ENCODE measurements around the gene HIC1. TPM values are rescaled to one million over a fixed set of nuclear protein-coding genes. Genes with fewer than 3 reads are reported as not detected.

The HIC1 gene
- polyA plus RNA-seq, 3 donors: 0.13 to 14.2 (median 0.30) TPM

- intact Hi-C loops (cut with micrococcal nuclease): loop anchor here (5.0 to 10.0 kb wide), 3 partner anchors 104 to 302 kb away; no protein-coding TSS in a partner anchor
- no peaks in the 10 kb centered on the region for H3K79me2 ChIP-seq (ENCODE audit: insufficient read depth, low read length)
- H3K4me1 ChIP-seq (ENCODE audit: control insufficient read depth in 1 of 2, insufficient read depth in 2 of 2, low read length in 2 of 2): peaks cover 24 to 51% of the 10 kb centered on the region in 2 donors
- Mint-ChIP-seq H3K27ac (no peak overlapping the region), H3K9me3 (peaks cover 0 to 22% (median 7%) of the 10 kb centered on the region in 7 donors), H3K36me3 (no peaks in the 10 kb centered on the region), H3K27me3 (ENCODE audit: low read depth in 3 of 3) (peaks cover 45 to 69% (median 57%) of the 10 kb centered on the region in 3 donors), H3K4me3 (no peak overlapping the region), H3K4me1 (peaks cover 28% of the 10 kb centered on the region)
- no peak overlapping the region for H3K27ac ChIP-seq (ENCODE audit: low read depth in 1 of 2, low read length in 2 of 2)
- no peaks in the 10 kb centered on the region for H3K9me3 ChIP-seq (replicated peaks in 1 of 2; ENCODE audit: control insufficient read depth in 1 of 2, insufficient read depth in 1 of 2, low read length in 2 of 2)
- no peaks in the 10 kb centered on the region for H3K36me3 ChIP-seq (replicated peaks in 1 of 2; ENCODE audit: control insufficient read depth in 1 of 2, insufficient read depth in 2 of 2, low read length in 2 of 2)
- no peak overlapping the region for H3K9ac ChIP-seq (ENCODE audit: insufficient read depth, low read length, poor library complexity, severe bottlenecking)
- DNase-seq: peak in 2 of 3 donors; percentile 63 to 71
- peaks cover 7% of the 10 kb centered on the region for H4K20me1 ChIP-seq (ENCODE audit: insufficient read depth, low read length)
- H2AFZ ChIP-seq (ENCODE audit: insufficient read depth, low read depth, low read length, poor library complexity, severe bottlenecking): no peak overlapping the region
- peak overlapping the region in 2 of 3 experiments; percentile 8 to 67 for H3K4me3 ChIP-seq (replicated peaks in 1 of 3; ENCODE audit: low read depth in 2 of 3, low read length in 3 of 3)
- peak overlapping the region; percentile 71 for H3K4me2 ChIP-seq (replicated peaks; ENCODE audit: extremely low read depth, low read length, poor library complexity, severe bottlenecking)
- under 1% methylated on average over 80 of the region's 88 CpGs for WGBS (ENCODE audit: insufficient coverage)
- H3K27me3 ChIP-seq (ENCODE audit: control insufficient read depth in 2 of 2, insufficient read depth in 2 of 2, low read length in 2 of 2): peaks cover 41 to 60% of the 10 kb centered on the region in 2 donors
- no peak for TF ChIP-seq CTCF (IDR thresholded peaks at IDR 0.05)
Observed at GRCh38 chr17:2050300-2051060, 4.4 kb upstream of the HIC1 start.

GRCh38 chr17:2051061-2051932 is 3.6 kb upstream of the HIC1 start:
- H3K4me2 ChIP-seq (replicated peaks; ENCODE audit: extremely low read depth, low read length, poor library complexity, severe bottlenecking): peak overlapping the region; percentile 71
- peaks cover 41 to 62% of the 10 kb centered on the region in 2 donors for H3K27me3 ChIP-seq (ENCODE audit: control insufficient read depth in 2 of 2, insufficient read depth in 2 of 2, low read length in 2 of 2)
- Mint-ChIP-seq H3K9me3 (peaks cover 0 to 22% (median 7%) of the 10 kb centered on the region in 7 donors), H3K4me3 (peak overlapping the region; percentile 27 to 78), H3K27me3 (ENCODE audit: low read depth in 3 of 3) (peaks cover 47 to 72% (median 59%) of the 10 kb centered on the region in 3 donors), H3K36me3 (no peaks in the 10 kb centered on the region), H3K27ac (peak overlapping the region in 4 of 7 donors; percentile 11 to 82 (median 48)), H3K4me1 (peaks cover 30% of the 10 kb centered on the region)
- peaks cover 7% of the 10 kb centered on the region for H4K20me1 ChIP-seq (ENCODE audit: insufficient read depth, low read length)
- no peak overlapping the region for H3K9ac ChIP-seq (ENCODE audit: insufficient read depth, low read length, poor library complexity, severe bottlenecking)
- no peak for TF ChIP-seq CTCF (IDR thresholded peaks at IDR 0.05)
- H3K4me3 ChIP-seq (replicated peaks in 1 of 3; ENCODE audit: low read depth in 2 of 3, low read length in 3 of 3): peak overlapping the region in 1 of 3 experiments; percentile 67
- intact Hi-C loops (cut with micrococcal nuclease): loop anchor here (5.0 to 10.0 kb wide), 3 partner anchors 104 to 301 kb away; no protein-coding TSS in a partner anchor
- DNase-seq: peak in 1 of 3 donors; percentile 78
- H3K9me3 ChIP-seq (replicated peaks in 1 of 2; ENCODE audit: control insufficient read depth in 1 of 2, insufficient read depth in 1 of 2, low read length in 2 of 2): no peaks in the 10 kb centered on the region
- 3% methylated on average over 71 of the region's 81 CpGs for WGBS (ENCODE audit: insufficient coverage)
- H3K4me1 ChIP-seq (ENCODE audit: control insufficient read depth in 1 of 2, insufficient read depth in 2 of 2, low read length in 2 of 2): peaks cover 27 to 58% of the 10 kb centered on the region in 2 donors
- no peak overlapping the region for H3K27ac ChIP-seq (ENCODE audit: low read depth in 1 of 2, low read length in 2 of 2)
- no peaks in the 10 kb centered on the region for H3K79me2 ChIP-seq (ENCODE audit: insufficient read depth, low read length)
- H3K36me3 ChIP-seq (replicated peaks in 1 of 2; ENCODE audit: control insufficient read depth in 1 of 2, insufficient read depth in 2 of 2, low read length in 2 of 2): no peaks in the 10 kb centered on the region
- H2AFZ ChIP-seq (ENCODE audit: insufficient read depth, low read depth, low read length, poor library complexity, severe bottlenecking): no peak overlapping the region
